Lower lobe of right lung (tissue), 2 donors: Measurements from ENCODE around the gene PSMD4. TPM values are rescaled to one million over a fixed set of nuclear protein-coding genes. Genes with fewer than 3 reads are reported as not detected.

Experiments
- ATAC-seq, 2 donors: fragments of 200-7000 bp; cut with Tn5 transposase; one replicate each; pipeline ENCODE4 v1.9.1; 2020 to 2022; ENCODE audit warnings: mild to moderate bottlenecking in 2 of 2, moderate library complexity in 2 of 2
- DNase-seq: peaks from one replicate; pipeline ENCODE4 v3.0.0-alpha.2; 2020
- H3K27ac ChIP-seq: fragments of 200-600 bp; one replicate; pipeline ENCODE4 v1.8.0; 2022
- H3K27me3 ChIP-seq: fragments of 200-600 bp; one replicate; pipeline ENCODE4 v1.8.0; 2022; ENCODE audit warnings: low read depth
- H3K36me3 ChIP-seq: fragments of 200-600 bp; one replicate; pipeline ENCODE4 v1.8.0; 2022; ENCODE audit warnings: mild to moderate bottlenecking
- H3K4me1 ChIP-seq: fragments of 200-600 bp; one replicate; pipeline ENCODE4 v1.8.0; 2022
- H3K4me3 ChIP-seq: fragments of 200-600 bp; one replicate; pipeline ENCODE4 v1.8.0; 2022; ENCODE audit warnings: mild to moderate bottlenecking
- H3K9me3 ChIP-seq: fragments of 200-600 bp; one replicate; pipeline ENCODE4 v1.8.0; 2022
- CTCF ChIP-seq: fragments of 200-600 bp; IDR thresholded peaks from one replicate; pipeline ENCODE4 v1.8.0; 2022; ENCODE audit warnings: antibody characterized with exemption, mild to moderate bottlenecking
- intact Hi-C: fragments of 100-400 bp; cut with DNase I; formaldehyde crosslinking; loops from one replicate; pipeline ENCODE4 v1.11.0; 2022
- total RNA-seq: library from RNA; stranded (reverse); fragmentation: NEBNext Ultra II Directional; extraction: Animal tissue kit (Norgen Biotek cat#: 25700); gene quantifications from one replicate; pipeline ENCODE4 v1.2.1, GENCODE V29; 2021
- donor health status: DM: no; HTN: yes; CAD: no; lungs with severe emphysema.

PSMD4 gene
- total RNA-seq, 1 donor from 2014 or later, result 106 TPM

- ATAC-seq (no peak), DNase-seq (peak; percentile 35)
- Histone ChIP-seq H3K27ac (no peak overlapping the region), H3K36me3 (peaks cover 100% of the 10 kb centered on the region), H3K9me3 (no peaks in the 10 kb centered on the region), H3K27me3 (no peaks in the 10 kb centered on the region), H3K4me3 (no peak overlapping the region), H3K4me1 (no peaks in the 10 kb centered on the region)
- no peak for TF ChIP-seq CTCF
- intact Hi-C loops, result no loop called here
Measured at GRCh38 chr1:151293093-151293492, 38.6 kb downstream of the PSMD4 start.

DNA sequence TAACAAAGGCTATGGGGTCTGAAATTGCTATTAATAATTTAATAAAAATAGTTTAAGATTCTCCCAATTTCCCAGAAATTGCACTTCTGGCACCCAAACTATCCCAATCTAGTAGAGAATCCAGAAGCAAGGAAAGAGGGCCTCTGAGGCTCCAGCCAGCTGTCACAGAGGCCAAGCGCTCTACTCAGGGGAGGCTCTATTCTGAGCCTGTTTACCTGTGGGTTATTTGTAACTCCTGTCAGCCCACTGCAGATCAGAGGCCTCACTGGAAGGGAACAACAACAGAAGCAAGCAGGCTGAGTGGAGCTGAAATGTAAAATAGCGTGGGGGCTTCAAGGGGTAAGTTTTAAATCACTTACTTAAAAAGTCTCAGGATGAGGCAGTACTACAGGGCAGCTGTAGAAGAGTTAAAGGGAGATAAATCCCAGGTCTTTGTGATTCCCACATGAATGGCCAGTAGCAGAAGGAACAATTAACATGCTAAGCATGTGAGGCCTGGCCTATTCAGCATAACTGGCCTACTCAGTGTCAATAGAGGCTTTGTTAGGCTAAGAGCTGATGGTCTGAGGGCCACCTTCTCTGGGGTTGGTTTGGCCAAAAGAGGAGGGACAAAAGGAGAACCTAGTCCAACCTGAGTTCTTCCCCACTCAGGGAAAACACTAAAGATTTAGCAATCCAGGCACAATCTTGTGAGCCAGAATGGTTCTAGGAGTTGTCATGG lies 40.4 kb downstream of the PSMD4 start:
- TF ChIP-seq CTCF, result no peak
- H3K9me3 ChIP-seq, result no peaks in the 10 kb centered on the region
- H3K27me3 ChIP-seq, result no peaks in the 10 kb centered on the region
- no peaks in the 10 kb centered on the region for H3K4me1 ChIP-seq
- H3K36me3 ChIP-seq, result peaks cover 100% of the 10 kb centered on the region
- no peak overlapping the region for H3K4me3 ChIP-seq
- DNase-seq (peak; percentile 3), ATAC-seq (no peak)
- no peak overlapping the region for H3K27ac ChIP-seq
- intact Hi-C loops, result no loop called here

GRCh38 chr1:151309811-151310323 lies 55.3 kb downstream of the PSMD4 start:
- H3K36me3 ChIP-seq, result peaks cover 99% of the 10 kb centered on the region
- TF ChIP-seq CTCF, result no peak
- H3K4me3 ChIP-seq, result no peak overlapping the region
- peak overlapping the region; percentile 38 for H3K27ac ChIP-seq
- H3K27me3 ChIP-seq, result no peaks in the 10 kb centered on the region
- peaks cover 60% of the 10 kb centered on the region for H3K4me1 ChIP-seq
- intact Hi-C loops, result no loop called here
- ATAC-seq (no peak), DNase-seq (no peak)
- H3K9me3 ChIP-seq, result no peaks in the 10 kb centered on the region

DNA sequence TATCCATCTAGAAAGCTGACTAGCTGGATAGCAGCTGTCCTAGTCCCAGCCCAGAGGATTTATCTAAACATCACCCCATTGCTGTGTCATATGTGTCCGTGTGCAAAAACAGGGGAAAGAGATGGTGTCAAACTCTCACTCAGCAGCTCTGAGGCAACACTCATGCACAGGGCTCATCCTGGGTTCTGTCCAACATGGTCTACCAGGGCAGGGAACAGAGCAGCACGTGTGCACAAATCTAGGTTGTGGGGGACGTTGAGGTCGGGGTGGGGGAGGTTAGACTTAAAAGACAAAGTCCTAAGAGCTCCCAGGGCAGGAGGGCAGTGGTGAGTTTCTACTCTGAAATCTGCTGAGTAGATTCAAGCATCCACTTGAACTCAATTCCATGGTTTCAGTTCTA lies 56.5 kb downstream of the PSMD4 start:
- intact Hi-C loops, result no loop called here
- DNase-seq (no peak), ATAC-seq (peak in 1 of 2 donors; percentile 3)
- H3K9me3 ChIP-seq, result no peaks in the 10 kb centered on the region
- peaks cover 99% of the 10 kb centered on the region for H3K36me3 ChIP-seq
- H3K4me1 ChIP-seq, result peaks cover 60% of the 10 kb centered on the region
- no peak for TF ChIP-seq CTCF
- H3K4me3 ChIP-seq, result no peak overlapping the region
- H3K27me3 ChIP-seq, result no peaks in the 10 kb centered on the region
- peak overlapping the region; percentile 61 for H3K27ac ChIP-seq

DNA sequence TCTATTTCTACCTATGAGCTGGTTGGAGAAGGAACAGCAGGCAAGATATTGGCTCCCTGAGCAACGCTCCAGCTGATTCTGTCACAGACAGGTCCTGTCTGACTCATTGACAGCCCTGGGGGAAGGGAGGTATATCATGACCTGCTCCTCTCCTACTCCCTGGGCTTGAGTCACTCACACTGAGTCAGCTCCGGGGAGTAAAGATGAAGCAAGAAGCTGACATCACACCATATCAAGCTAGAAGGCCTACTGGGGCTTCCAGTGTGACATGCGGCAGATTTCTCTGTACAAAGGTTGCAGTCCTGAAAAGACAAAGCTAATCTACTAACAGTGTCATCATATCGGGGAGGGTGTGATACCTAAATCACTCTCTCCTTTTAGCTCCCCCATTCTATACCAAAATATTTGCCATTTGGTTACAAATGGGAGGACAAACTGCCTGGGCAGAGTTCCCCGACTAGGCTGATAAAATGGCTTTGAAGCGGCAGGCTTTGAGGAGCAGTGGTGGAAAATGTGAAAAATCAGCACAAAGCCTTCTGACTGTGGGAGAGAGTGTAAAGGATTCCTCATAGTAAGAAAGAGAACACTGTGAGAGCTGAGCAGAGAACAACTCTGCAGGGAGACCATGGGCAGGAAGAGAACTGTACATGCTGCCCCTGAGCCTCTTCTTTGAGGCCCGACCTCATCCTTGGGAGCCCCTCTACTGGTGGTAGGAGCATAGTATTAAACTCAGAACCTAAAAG lies 57.2 kb downstream of the PSMD4 start:
- no peaks in the 10 kb centered on the region for H3K9me3 ChIP-seq
- H3K4me3 ChIP-seq, result no peak overlapping the region
- ATAC-seq (peak; percentile 89 to 93), DNase-seq (peak; percentile 54)
- peak overlapping the region; percentile 61 for H3K27ac ChIP-seq
- H3K27me3 ChIP-seq, result no peaks in the 10 kb centered on the region
- intact Hi-C loops, result no loop called here
- peaks cover 60% of the 10 kb centered on the region for H3K4me1 ChIP-seq
- no peak for TF ChIP-seq CTCF
- H3K36me3 ChIP-seq, result peaks cover 99% of the 10 kb centered on the region
